ENCODE data around the gene ITIH3.

- TF ChIP-seq CTCF (IDR thresholded peaks at IDR 0.05 in 2 of 3, conservative IDR thresholded peaks at IDR 0.05 in 1 of 3; ENCODE audit: control insufficient read depth in 2 of 3, extremely low read depth in 1 of 3, insufficient read depth in 1 of 3, low read depth in 3 of 3, low read length in 3 of 3), result no peak
- TF ChIP-seq PBX3 (IDR thresholded peaks at IDR 0.05; ENCODE audit: insufficient replicate concordance, low read depth, low read length), result no peak
- no peak for TF ChIP-seq ATF7 (IDR thresholded peaks at IDR 0.05; ENCODE audit: low read depth)
- no peak for TF ChIP-seq ZBTB33 (IDR thresholded peaks at IDR 0.05)
- no peak for TF ChIP-seq JUND (IDR thresholded peaks at IDR 0.05; ENCODE audit: low read depth, low read length)
- no peak for TF ChIP-seq ZNF592 (IDR thresholded peaks at IDR 0.05)
- no peak for TF ChIP-seq POLR2A (IDR thresholded peaks at IDR 0.05; ENCODE audit: low read depth, low read length)
- TF ChIP-seq EZH2 (IDR thresholded peaks at IDR 0.05; ENCODE audit: borderline replicate concordance, control insufficient read depth, low read depth, low read length), result no peak
Measured at GRCh38 chr3:52833202-52833601, 38.6 kb downstream of the ITIH3 start.
